Lower leg skin (tissue), 3 donors: ENCODE measurements around the gene PLEKHA8.

ENCODE experiments used
- CTCF ChIP-seq, 3 donors: fragments of 450-650 bp; IDR thresholded peaks; one replicate each; pipeline ENCODE4 v1.5.1; 2016; ENCODE audit warnings: antibody characterized with exemption in 3 of 3, mild to moderate bottlenecking in 3 of 3, moderate library complexity in 2 of 3
- POLR2A ChIP-seq, 2 donors: fragments of 450-650 bp; IDR thresholded peaks; one replicate each; pipeline ENCODE4 v1.6.1; 2016 to 2017; ENCODE audit warnings: antibody characterized with exemption in 2 of 2, mild to moderate bottlenecking in 1 of 2, moderate library complexity in 1 of 2

GRCh38 chr7:30010021-30010420 is 18.2 kb upstream of the PLEKHA8 start:
- TF ChIP-seq CTCF (IDR thresholded peaks at IDR 0.05) (no peak), POLR2A (IDR thresholded peaks at IDR 0.05) (no peak)
